DMS53 (cell line): ENCODE measurements around the gene NEK11.

Experiments
- DNase-seq: peaks from one replicate; lab custom pipeline; 2025; lab: John Stamatoyannopoulos, UW

NEK11 gene

GRCh38 chr3:131306242-131306641 lies 279.6 kb downstream of the NEK11 start:
- no peak for DNase-seq

DNA sequence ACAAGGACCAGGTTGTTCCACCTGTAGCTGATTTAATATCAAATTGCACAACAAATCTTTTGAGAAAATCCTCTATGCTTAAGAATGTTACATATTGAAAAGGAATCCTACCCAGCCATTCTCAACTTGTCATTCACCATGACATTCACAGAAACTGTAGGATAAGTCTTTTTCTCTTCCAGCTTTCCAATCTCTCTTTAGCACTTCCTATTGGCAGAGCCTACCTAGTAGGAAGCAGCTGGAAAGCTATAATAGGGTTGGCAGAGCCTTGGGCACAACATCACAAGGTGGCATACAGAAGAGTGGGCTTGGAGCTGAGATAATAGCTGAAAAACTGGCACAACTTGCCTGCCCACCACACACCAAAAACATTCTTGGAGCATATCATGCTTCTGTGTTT lies 287.6 kb downstream of the NEK11 start:
- no peak for DNase-seq

DNA sequence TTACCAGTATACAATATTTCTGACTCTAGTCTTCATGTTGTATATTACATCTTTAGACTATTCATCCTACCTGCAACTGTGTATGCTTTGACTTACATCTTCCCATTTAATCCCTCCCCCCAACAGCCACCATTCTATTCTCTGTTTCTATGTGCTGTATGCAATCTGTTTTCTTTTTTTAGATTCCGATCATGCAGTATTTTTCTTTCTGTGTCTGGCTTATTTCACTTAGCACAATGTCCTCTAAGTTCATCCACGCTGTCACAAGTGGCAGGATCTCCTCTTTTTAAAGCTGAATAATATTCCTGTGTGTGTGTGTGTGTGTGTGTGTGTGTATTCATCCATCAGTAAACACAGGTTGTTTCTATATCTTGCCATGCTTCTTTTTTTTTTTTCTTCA lies 288.5 kb downstream of the NEK11 start:
- DNase-seq, result no peak

GRCh38 chr3:131317667-131318066 lies 291.0 kb downstream of the NEK11 start:
- no peak for DNase-seq

DNA sequence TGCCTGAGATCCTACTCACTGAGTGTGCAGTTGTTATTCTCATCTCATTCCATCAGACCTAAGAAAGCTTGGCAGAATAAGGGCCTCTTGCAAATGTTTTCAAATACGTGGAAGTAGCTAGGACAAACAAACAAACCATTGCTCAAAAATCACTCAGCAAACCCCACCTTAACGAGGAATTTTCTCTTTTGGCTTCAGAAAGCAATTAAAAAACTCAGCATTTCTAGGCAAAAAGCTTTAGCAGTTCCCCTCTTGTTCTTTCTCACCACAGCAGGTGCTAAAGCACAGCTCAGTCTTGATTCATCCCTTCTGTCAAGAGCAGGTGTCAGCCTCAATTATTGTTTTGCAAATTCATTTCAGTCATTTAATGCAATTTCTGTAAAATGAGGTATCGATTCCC lies 296.3 kb downstream of the NEK11 start:
- DNase-seq, result no peak

GRCh38 chr3:131323792-131324191 lies 297.1 kb downstream of the NEK11 start:
- DNase-seq, result no peak

- DNase-seq, result no peak
Observed at GRCh38 chr3:131324923-131325322, 298.2 kb downstream of the NEK11 start.

GRCh38 chr3:131326307-131326706 lies 299.6 kb downstream of the NEK11 start:
- no peak for DNase-seq

DNA sequence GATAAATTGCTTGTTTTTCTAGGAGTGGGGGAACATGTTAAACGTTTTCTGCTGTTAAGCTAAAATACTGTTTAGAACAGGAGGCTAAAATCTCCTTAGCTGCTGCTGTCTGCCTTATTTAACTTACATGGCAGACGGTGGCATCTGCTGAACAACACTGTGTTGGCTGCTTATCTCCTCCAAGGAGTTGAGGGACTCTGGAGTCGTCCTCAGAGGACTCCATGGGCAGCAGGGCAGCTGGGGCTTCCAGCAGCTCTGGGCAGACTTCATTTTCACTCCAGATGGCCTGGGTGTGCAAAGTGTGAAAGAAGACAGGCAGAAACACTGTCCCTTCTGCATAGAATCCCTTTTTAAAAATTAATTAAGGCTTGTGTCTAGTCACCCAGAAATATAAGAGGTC lies 302.0 kb downstream of the NEK11 start:
- no peak for DNase-seq

DNA sequence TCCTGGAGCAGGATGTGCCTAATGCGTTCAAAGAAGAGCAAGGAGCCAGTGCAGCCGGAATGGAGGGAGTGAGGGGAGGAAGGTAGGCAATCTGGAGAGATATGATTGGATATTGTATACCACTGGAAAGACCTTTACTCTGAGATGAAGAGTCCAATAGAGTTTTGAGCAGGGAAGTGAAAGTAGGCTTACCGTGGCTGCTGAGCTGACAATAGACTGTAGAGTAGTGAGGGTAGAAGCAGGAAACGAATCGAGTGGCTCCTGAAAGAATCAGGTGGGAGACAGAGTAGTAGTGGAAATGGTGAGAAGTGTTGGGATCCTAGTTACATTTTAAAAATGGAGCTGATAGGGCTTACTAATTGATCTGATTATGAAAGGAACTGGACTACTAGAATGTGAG lies 303.1 kb downstream of the NEK11 start:
- DNase-seq, result no peak

DNA sequence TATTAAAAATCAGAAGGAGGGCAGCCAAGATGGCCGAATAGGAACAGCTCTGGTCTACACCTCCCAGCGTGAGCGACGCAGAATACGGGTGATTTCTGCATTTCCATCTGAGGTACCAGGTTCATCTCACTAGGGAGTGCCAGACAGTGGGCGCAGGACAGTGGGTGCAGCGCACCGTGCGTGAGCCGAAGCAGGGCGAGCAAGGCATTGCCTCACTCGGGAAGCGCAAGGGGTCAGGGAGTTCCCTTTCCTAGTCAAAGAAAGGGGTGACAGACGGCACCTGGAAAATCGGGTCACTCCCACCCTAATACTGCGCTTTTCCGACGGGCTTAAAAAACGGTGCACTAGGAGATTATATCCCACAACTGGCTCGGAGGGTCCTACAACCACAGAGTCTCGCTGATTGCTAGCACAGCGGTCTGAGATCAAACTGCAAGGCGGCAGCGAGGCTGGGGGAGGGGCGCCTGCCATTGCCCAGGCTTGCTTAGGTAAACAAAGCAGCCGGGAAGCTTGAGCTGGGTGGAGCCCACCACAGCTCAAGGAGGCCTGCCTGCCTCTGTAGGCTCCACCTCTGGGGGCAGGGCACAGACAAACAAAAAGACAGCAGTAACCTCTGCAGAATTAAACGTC lies 304.9 kb downstream of the NEK11 start:
- DNase-seq, result peak; percentile 56

DNA sequence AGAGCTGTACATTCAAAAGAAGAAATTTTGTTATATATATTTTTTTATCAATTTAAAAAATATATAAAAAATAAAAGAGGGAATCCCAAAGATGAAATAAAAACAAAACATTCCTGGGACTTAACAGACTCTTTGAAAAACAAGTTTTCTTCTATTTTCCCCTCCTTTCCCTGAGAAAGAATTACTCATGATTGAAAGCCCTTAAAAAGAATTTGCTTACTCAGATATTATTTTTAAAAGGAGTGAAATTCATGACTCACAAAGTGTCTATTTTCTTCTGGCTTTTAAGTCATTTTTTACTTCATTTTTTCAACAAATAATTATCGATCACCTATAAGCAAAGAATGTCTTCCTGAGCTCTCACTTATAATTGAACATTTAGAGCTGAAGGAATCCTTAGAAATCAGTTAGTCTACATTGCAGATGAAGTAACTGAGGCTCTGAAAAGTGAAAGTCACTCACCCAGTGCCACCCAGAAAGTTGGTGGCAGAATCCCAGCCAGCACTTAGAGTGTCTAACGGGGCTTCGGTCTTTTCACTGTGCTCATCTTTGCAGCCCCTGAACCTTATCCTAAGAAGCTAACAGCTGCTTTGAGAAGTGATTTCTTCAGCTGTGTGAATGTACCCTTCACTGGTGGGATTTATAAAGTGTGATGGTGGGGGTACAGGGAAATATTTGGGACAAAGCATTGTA lies 312.4 kb downstream of the NEK11 start:
- no peak for DNase-seq

DNA sequence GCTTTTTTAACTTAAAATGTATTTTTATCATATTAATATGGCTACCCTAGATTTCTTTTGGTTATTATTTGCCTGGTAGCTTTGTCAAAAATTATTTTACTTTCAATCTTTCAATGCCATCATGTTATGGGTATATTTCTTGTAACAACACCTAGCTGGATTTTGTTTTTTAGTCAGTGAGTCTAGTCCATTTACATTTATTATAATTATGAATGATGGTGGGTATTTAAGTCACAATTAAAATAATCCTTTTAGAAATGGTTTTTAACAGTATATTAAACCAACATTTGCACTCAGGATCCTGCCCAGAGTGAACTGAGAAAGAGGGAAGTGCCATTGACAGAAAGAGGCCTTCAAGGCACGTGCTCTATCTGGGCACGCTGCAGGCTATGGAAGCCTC lies 315.1 kb downstream of the NEK11 start:
- DNase-seq, result no peak

- no peak for DNase-seq
Observed at GRCh38 chr3:131348911-131349310, 322.2 kb downstream of the NEK11 start.

DNA sequence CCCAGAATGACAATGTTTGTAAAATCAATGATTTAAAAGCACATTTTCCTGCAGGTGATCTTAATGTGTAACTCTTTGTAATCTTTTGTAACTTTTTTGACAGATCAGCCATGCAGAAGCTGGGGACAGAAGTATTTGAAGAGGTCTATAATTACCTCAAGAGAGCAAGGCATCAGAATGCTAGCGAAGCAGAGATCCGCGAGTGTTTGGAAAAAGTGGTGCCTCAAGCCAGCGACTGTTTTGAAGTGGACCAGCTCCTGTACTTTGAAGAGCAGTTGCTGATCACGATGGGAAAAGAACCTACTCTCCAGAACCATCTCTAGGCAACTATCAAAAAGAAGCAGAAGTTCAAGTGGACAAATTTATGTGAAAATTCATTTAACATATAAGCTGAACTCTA lies 322.8 kb downstream of the NEK11 start:
- no peak for DNase-seq

DNA sequence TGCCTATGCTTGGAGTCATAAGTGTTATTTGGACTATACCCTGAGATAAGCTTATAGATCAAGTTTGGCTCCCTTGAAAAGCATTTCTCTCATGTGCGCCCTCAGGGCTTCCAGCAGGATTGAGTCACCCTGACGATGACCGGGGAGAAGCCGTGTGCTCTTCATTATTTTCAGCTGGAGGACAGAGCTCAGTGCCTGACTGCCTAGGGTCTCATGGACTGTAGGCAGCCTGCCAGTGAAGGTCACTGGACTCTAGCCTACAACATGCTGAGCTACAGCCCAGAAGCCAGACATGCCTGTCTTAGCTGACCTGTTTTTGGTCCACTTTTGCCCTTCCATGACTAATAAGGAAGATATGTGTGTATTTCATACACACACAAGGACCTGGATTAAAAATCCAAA lies 323.3 kb downstream of the NEK11 start:
- no peak for DNase-seq

GRCh38 chr3:131350506-131350905 lies 323.8 kb downstream of the NEK11 start:
- DNase-seq, result no peak

DNA sequence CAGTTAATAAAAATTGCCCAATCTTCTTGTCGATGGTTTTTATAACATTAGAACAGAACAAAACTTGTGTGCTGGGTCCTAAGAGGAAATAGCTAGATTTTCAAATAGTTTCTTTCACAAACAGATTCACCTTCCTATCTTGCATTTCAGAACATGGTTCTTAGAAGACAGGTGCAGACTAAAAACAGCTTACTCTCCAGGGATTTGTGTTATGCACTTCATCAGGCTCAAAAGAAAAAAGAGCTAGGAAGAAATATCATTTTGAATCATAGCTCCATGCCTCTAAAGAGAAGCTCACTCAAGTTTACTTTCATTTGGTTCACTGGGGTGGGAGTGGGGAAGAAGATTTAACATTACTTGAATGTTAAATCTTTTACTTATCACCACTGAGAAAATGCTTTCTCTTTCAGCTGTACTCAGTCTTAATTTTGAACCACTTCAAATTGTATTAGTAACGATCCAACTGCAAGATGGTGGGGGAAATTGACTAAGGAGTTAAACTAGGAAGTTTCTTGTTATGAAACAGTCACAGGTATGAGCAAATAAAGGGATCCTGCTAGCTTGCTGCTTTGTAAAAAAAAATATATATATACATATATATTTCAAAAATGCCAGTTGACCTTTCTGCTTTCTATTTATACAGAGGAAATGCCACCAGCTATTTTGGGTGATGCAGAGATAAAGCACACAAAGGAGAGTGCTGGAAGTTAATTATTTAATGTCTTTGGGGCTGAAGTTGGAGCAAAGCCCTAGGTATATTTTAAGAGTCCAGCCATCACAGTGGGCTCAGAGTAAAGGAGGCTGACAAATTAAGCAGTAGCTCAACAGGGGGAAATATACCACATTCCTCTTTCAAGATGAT lies 326.6 kb downstream of the NEK11 start:
- no peak for DNase-seq

GRCh38 chr3:131353986-131354385 lies 327.3 kb downstream of the NEK11 start:
- DNase-seq, result no peak

- no peak for DNase-seq
Observed at GRCh38 chr3:131356006-131356595, 329.4 kb downstream of the NEK11 start.

DNA sequence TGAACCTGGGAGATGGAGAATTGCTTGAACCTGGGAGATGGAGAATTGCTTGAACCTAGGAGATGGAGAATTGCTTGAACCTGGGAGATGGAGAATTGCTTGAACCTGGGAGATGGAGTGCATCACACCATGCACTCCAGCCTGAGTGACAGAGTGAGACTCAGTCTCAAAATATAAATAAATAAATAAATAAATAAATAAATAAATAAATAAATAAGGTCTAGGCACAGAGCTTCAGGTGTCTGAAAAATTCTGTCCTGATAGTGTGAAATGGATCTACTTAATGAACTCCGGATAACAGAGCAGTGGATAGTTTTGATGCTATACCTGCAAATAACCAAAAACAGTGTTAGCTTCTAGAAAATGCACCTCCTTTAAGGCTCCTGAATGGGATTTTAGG lies 330.6 kb downstream of the NEK11 start:
- DNase-seq, result no peak

DNA sequence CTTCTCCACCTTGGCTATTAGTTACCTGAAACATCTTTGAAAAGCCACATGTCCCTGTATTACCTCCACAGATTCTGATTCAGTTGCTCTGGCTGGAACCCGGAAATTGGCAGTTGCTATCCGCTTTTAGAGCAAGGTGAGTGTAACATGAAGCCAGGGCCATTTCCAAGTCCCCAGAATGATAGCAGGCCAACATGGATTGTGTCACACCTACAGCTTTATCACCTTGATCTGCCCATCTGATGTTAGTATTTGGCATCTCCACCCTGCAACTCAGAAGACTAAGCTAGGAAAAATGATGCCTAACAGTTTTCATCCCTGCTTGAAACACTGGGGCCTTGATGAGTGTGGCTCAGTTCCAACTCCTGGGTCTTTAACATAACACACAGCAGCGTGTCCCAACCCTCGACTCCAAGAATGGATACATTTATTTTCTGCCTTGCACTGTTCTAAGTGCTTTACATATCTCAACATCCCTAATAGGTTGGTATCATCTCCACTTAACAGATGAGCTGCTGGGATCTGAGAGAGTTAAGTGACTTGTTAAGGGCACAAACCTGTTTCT lies 333.6 kb downstream of the NEK11 start:
- DNase-seq, result no peak
